Mesendoderm (in vitro differentiated cells): Measurements from ENCODE around the gene TSEN2.

Experiments used
- DNase-seq: peaks from one replicate; pipeline ENCODE4 v3.0.0; 2013
- H2AK5ac ChIP-seq: 2 replicates; pipeline ENCODE4 v1.6.1; 2013; ENCODE audit warnings: low read length, inconsistent platforms
- H2BK120ac ChIP-seq: 2 replicates; pipeline ENCODE4 v1.6.1; 2013; ENCODE audit warnings: low read depth, mild to moderate bottlenecking, low read length, moderate library complexity, mixed read lengths
- H2BK15ac ChIP-seq: replicated peaks from 2 replicates; pipeline ENCODE4 v1.6.1; 2013; ENCODE audit warnings: low read depth, mild to moderate bottlenecking, moderate library complexity
- H2BK5ac ChIP-seq: 2 replicates; pipeline ENCODE4 v1.6.1; 2013; ENCODE audit warnings: low read length, inconsistent platforms
- H3K18ac ChIP-seq: 2 replicates; pipeline ENCODE4 v1.6.1; 2013; ENCODE audit warnings: mild to moderate bottlenecking, low read length, mixed read lengths
- H3K23ac ChIP-seq: one replicate; pipeline ENCODE4 v1.6.1; 2013; ENCODE audit warnings: low read length
- H3K27ac ChIP-seq: 2 replicates; pipeline ENCODE4 v1.5.1; 2013; ENCODE audit warnings: low read depth, mild to moderate bottlenecking, inconsistent platforms, low read length, moderate library complexity
- H3K27me3 ChIP-seq: 2 replicates; pipeline ENCODE4 v1.6.1; 2013; ENCODE audit warnings: low read length, control low read depth, mild to moderate bottlenecking, inconsistent platforms; ENCODE audit not compliant: insufficient read depth, poor library complexity
- H3K36me3 ChIP-seq: 2 replicates; pipeline ENCODE4 v1.6.1; 2013; ENCODE audit warnings: low read length, inconsistent platforms; ENCODE audit not compliant: control insufficient read depth, insufficient read depth
- H3K4ac ChIP-seq: one replicate; pipeline ENCODE4 v1.6.1; 2013; ENCODE audit warnings: low read depth, mild to moderate bottlenecking, low read length, moderate library complexity
- H3K4me1 ChIP-seq: 2 replicates; pipeline ENCODE4 v1.6.1; 2013; ENCODE audit warnings: low read depth, low read length, inconsistent platforms; ENCODE audit not compliant: control insufficient read depth
- H3K4me2 ChIP-seq: 2 replicates; pipeline ENCODE4 v1.6.1; 2013; ENCODE audit warnings: low read length
- H3K4me3 ChIP-seq: 2 replicates; pipeline ENCODE4 v1.5.1; 2013; ENCODE audit warnings: mild to moderate bottlenecking, low read length
- H3K56ac ChIP-seq: one replicate; pipeline ENCODE4 v1.6.1; 2013; ENCODE audit warnings: low read length
- H3K79me1 ChIP-seq: 2 replicates; pipeline ENCODE4 v1.6.1; 2013; ENCODE audit warnings: low read length, inconsistent platforms
- H3K79me2 ChIP-seq: 2 replicates; pipeline ENCODE4 v1.6.1; 2013; ENCODE audit warnings: mild to moderate bottlenecking, low read length; ENCODE audit not compliant: control insufficient read depth, insufficient read depth
- H3K9ac ChIP-seq: 2 replicates; pipeline ENCODE4 v1.6.1; 2013; ENCODE audit warnings: low read length, inconsistent platforms
- H4K5ac ChIP-seq: one replicate; pipeline ENCODE4 v1.6.1; 2013; ENCODE audit warnings: low read length
- H4K8ac ChIP-seq: one replicate; pipeline ENCODE4 v1.6.1; 2013; ENCODE audit warnings: low read depth, mild to moderate bottlenecking, control low read depth, low read length, moderate library complexity
- WGBS: extraction: QIAGEN DNeasy Blood & Tissue Kit; methylation state at CpG from one replicate; pipeline ENCODE4 v1.1.7; 2013; ENCODE audit warnings: low lambda C conversion rate, missing lambda C conversion rate; ENCODE audit not compliant: insufficient coverage; ENCODE audit errors: extremely low coverage; 5-methylcytosine and 5-hydroxymethylcytosine counted together

TSEN2 gene

GRCh38 chr3:12439161-12439940 lies 44.9 kb upstream of the TSEN2 start:
- Histone ChIP-seq H4K8ac (no peak overlapping the region), H3K79me1 (no peaks in the 10 kb centered on the region)
- no peak for DNase-seq

DNA sequence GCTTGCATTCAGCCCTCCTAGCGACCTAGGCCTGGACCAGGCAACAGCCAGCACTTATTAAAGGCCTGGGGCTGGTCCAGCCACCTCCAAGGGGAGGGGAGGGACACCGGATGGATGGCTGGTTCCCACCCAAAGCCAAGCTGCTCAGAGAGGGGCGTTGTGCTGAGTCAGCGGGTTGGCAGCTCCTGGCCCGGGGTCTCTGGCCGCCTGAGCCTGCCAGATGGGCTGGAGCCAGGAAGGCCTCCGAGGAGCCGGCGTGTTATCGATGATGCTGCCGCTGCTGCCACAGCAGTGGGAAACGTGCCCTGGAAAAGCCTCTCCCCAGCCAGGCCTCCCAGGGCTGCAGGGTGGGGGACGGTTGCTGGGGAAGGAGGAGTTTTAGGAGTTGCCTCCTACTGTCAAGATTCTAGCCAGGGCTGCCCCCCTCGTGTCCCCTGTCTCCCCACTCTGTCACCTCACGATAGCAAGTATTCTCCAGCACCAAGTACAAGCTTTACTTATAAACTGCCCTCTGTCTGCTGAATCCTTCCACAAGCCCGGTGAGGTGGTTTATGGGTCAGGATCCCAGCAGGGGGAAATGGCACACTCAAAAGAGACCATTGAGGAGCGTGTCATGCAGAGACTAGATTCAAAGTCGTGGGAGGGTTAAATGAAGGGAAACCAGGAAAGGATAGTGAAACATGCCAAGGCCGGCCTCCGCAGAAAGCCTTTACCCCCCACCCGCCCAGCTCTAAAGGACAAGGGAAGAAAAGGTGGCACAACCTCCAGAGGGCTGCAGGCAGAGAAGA lies 43.2 kb upstream of the TSEN2 start:
- H3K27me3 ChIP-seq, result no peaks in the 10 kb centered on the region
- peaks cover 3% of the 10 kb centered on the region for H3K4me1 ChIP-seq
- H3K36me3 ChIP-seq, result no peaks in the 10 kb centered on the region
- H2AK5ac ChIP-seq, result no peak overlapping the region
- no peak overlapping the region for H3K27ac ChIP-seq
- no peak for DNase-seq
- no peaks in the 10 kb centered on the region for H3K79me2 ChIP-seq
- no peak overlapping the region for H2BK120ac ChIP-seq
- H3K56ac ChIP-seq, result no peak overlapping the region
- H4K5ac ChIP-seq, result no peak overlapping the region
- no peak overlapping the region for H2BK5ac ChIP-seq
- H3K4ac ChIP-seq, result no peak overlapping the region
- no peaks in the 10 kb centered on the region for H3K79me1 ChIP-seq
- no CpG with 5 or more reads among the region's 21 CpGs for WGBS
- H3K4me2 ChIP-seq, result no peak overlapping the region
- H3K23ac ChIP-seq, result no peak overlapping the region
- no peak overlapping the region for H4K8ac ChIP-seq
- H3K4me3 ChIP-seq, result no peak overlapping the region
- no peak overlapping the region for H3K9ac ChIP-seq
- H3K18ac ChIP-seq, result no peak overlapping the region
- H2BK15ac ChIP-seq, result no peak overlapping the region

More at GRCh38 chr3:12439161-12439940, 44.9 kb upstream of the TSEN2 start:
- Histone ChIP-seq H2BK120ac (no peak overlapping the region), H3K4ac (no peak overlapping the region), H3K4me1 (no peaks in the 10 kb centered on the region), H2BK5ac (no peak overlapping the region), H3K56ac (no peak overlapping the region), H3K4me2 (no peak overlapping the region), H3K79me2 (no peaks in the 10 kb centered on the region), H3K23ac (no peak overlapping the region), H3K18ac (no peak overlapping the region), H3K27ac (no peak overlapping the region), H3K9ac (no peak overlapping the region), H3K4me3 (no peak overlapping the region), H4K5ac (no peak overlapping the region), H2AK5ac (no peak overlapping the region), H2BK15ac (no peak overlapping the region), H3K36me3 (no peaks in the 10 kb centered on the region), H3K27me3 (no peaks in the 10 kb centered on the region)
- no CpG with 5 or more reads among the region's 11 CpGs for WGBS

- H3K36me3 ChIP-seq, result no peaks in the 10 kb centered on the region
- H3K23ac ChIP-seq, result no peak overlapping the region
- no peak overlapping the region for H3K4me3 ChIP-seq
- H3K56ac ChIP-seq, result no peak overlapping the region
- no CpG with 5 or more reads among the region's 20 CpGs for WGBS
- H4K5ac ChIP-seq, result no peak overlapping the region
- H3K4ac ChIP-seq, result no peak overlapping the region
- no peak overlapping the region for H3K4me2 ChIP-seq
- no peak overlapping the region for H2BK5ac ChIP-seq
- no peak overlapping the region for H3K9ac ChIP-seq
- no peak overlapping the region for H2BK120ac ChIP-seq
- H3K27ac ChIP-seq, result no peak overlapping the region
- H4K8ac ChIP-seq, result no peak overlapping the region
- no peaks in the 10 kb centered on the region for H3K79me1 ChIP-seq
- H3K79me2 ChIP-seq, result no peaks in the 10 kb centered on the region
- H3K27me3 ChIP-seq, result no peaks in the 10 kb centered on the region
- H3K18ac ChIP-seq, result no peak overlapping the region
- no peak overlapping the region for H2AK5ac ChIP-seq
- H3K4me1 ChIP-seq, result peaks cover 3% of the 10 kb centered on the region
- no peak overlapping the region for H2BK15ac ChIP-seq
- no peak for DNase-seq
These were observed 41.4 kb upstream of the TSEN2 start for GRCh38 chr3:12442654-12443501.

- no peak overlapping the region for H3K18ac ChIP-seq
- H4K5ac ChIP-seq, result no peak overlapping the region
- H3K36me3 ChIP-seq, result no peaks in the 10 kb centered on the region
- DNase-seq, result no peak
- H3K27ac ChIP-seq, result no peak overlapping the region
- H3K79me2 ChIP-seq, result no peaks in the 10 kb centered on the region
- no peak overlapping the region for H2BK5ac ChIP-seq
- H2BK15ac ChIP-seq, result no peak overlapping the region
- H3K4me2 ChIP-seq, result no peak overlapping the region
- H3K4me3 ChIP-seq, result no peak overlapping the region
- no CpG with 5 or more reads among the region's 10 CpGs for WGBS
- no peak overlapping the region for H2BK120ac ChIP-seq
- no peaks in the 10 kb centered on the region for H3K79me1 ChIP-seq
- H3K23ac ChIP-seq, result no peak overlapping the region
- H4K8ac ChIP-seq, result no peak overlapping the region
- H3K4me1 ChIP-seq, result peaks cover 3% of the 10 kb centered on the region
- no peak overlapping the region for H3K9ac ChIP-seq
- H3K27me3 ChIP-seq, result no peaks in the 10 kb centered on the region
- H3K56ac ChIP-seq, result no peak overlapping the region
- H3K4ac ChIP-seq, result no peak overlapping the region
- H2AK5ac ChIP-seq, result no peak overlapping the region
These were observed 40.3 kb upstream of the TSEN2 start for GRCh38 chr3:12443781-12444522.
